HepG2 (cell line): ENCODE results near the gene MBTPS1.

Experiments used
- MYC ChIP-seq: sonication (generic); formaldehyde crosslinking; IDR thresholded peaks from 2 replicates; pipeline ENCODE4 v1.9.0; 2021; ENCODE audit warnings: missing genetic modification reagents, borderline replicate concordance
- TAF15 ChIP-seq: fragments of 200-400 bp; formaldehyde crosslinking; IDR thresholded peaks from one replicate; pipeline ENCODE4 v1.6.1; 2018; ENCODE audit warnings: mild to moderate bottlenecking, low read depth, low read length; ENCODE audit not compliant: poor library complexity, severe bottlenecking
- ZNF274 ChIP-seq: sonication (generic); formaldehyde crosslinking; IDR thresholded peaks from 2 replicates; pipeline ENCODE4 v1.5.1; 2020; ENCODE audit warnings: mild to moderate bottlenecking, missing genetic modification reagents
- ZNF30 ChIP-seq: sonication (generic); formaldehyde crosslinking; IDR thresholded peaks from 2 replicates; pipeline ENCODE4 v1.5.0; 2020; ENCODE audit warnings: mild to moderate bottlenecking, missing genetic modification reagents
- ZNF850 ChIP-seq: sonication (generic); formaldehyde crosslinking; conservative IDR thresholded peaks from 2 replicates; pipeline ENCODE4 v1.9.0; 2021; ENCODE audit warnings: mild to moderate bottlenecking, missing genetic modification reagents

DNA sequence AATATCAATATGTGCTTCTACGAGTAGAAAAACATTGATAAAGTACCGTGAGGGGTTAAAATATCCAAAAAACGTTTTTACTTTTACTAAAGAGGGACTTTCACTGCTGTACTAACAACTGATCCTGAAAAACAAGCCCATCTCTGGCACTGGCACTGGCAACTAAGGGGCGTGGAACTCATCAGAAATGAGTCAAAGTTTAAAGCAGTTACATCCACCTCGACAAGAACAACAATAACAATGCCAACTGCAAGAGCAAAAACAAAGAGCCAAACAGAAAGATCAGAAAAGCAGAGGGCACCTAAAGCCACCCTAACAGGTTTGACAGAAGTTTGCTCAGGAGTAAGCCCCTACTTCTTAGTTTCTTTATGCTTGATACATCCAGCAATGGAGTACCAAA lies 13.1 kb downstream of the MBTPS1 start:
- TF ChIP-seq ZNF30 (CRISPR knock-in tag) (no peak), MYC (CRISPR knock-in tag) (no peak), TAF15 (no peak), ZNF274 (CRISPR knock-in tag) (no peak), ZNF850 (no peak)
